Measurements from ENCODE around the gene TP53BP2. TPM values are rescaled to one million over a fixed set of nuclear protein-coding genes. Genes with fewer than 3 reads are reported as not detected.
"Not testable (repeated sequence)": the region's sequence is repeated elsewhere in the genome, so short reads cannot be mapped to it uniquely, and the experiment has no call there.

TP53BP2 gene
- polyA plus RNA-seq, 3 donors: 6.4 to 13.9 (median 12.0) TPM

- H3K27ac ChIP-seq (ENCODE audit: low read depth, low read length): no peak overlapping the region
- WGBS, 3 donors: 63 to 67% (median 63%) methylated on average over 5 of the region's 5 CpGs
These were observed 14.4 kb upstream of the TP53BP2 start for GRCh38 chr1:223860051-223860622.

- WGBS, 3 donors: 66 to 74% (median 74%) methylated on average over 8 of the region's 8 CpGs
- H3K27ac ChIP-seq (ENCODE audit: low read depth, low read length): no peak overlapping the region
These were observed 13.3 kb upstream of the TP53BP2 start for GRCh38 chr1:223859058-223859457.

GRCh38 chr1:223856386-223856785, 10.6 kb upstream of the TP53BP2 start:
- H3K27ac ChIP-seq (ENCODE audit: low read depth, low read length): no peak overlapping the region
- 94 to 97% (median 96%) methylated on average over 17 of the region's 17 CpGs for WGBS, 3 donors

GRCh38 chr1:223853748-223854147, 8.0 kb upstream of the TP53BP2 start:
- no peak overlapping the region for H3K27ac ChIP-seq (ENCODE audit: low read depth, low read length)
- WGBS, 3 donors: 93 to 96% (median 94%) methylated on average over 1 of the region's 1 CpG

- no peak overlapping the region for H3K27ac ChIP-seq (ENCODE audit: low read depth, low read length)
These were observed 7.5 kb upstream of the TP53BP2 start for GRCh38 chr1:223853275-223853674.

GRCh38 chr1:223852337-223852736, 6.6 kb upstream of the TP53BP2 start:
- WGBS, 3 donors: 74 to 84% (median 78%) methylated on average over 1 of the region's 1 CpG
- H3K27ac ChIP-seq (ENCODE audit: low read depth, low read length): no peak overlapping the region

GRCh38 chr1:223849352-223850254, 3.9 kb upstream of the TP53BP2 start:
- no peak overlapping the region for H3K27ac ChIP-seq (ENCODE audit: low read depth, low read length)
- 81 to 89% (median 88%) methylated on average over 6 of the region's 6 CpGs for WGBS, 3 donors

- WGBS, 3 donors: 92 to 99% (median 96%) methylated on average over 2 of the region's 2 CpGs
- H3K27ac ChIP-seq (ENCODE audit: low read depth, low read length): no peak overlapping the region
These were observed 2.8 kb upstream of the TP53BP2 start for GRCh38 chr1:223848536-223848935.

- H3K27ac ChIP-seq (ENCODE audit: low read depth, low read length): no peak overlapping the region
- 93 to 97% (median 97%) methylated on average over 4 of the region's 4 CpGs for WGBS, 3 donors
These were observed 2.1 kb upstream of the TP53BP2 start for GRCh38 chr1:223847781-223848345.

- peak overlapping the region; percentile 79 for H3K27ac ChIP-seq (ENCODE audit: low read depth, low read length)
- WGBS, 3 donors: 1% methylated on average over 55 to 69 of the region's 69 CpGs
These were observed 524 bp downstream of the TP53BP2 start for GRCh38 chr1:223845037-223845809.

GRCh38 chr1:223844787-223845036, 1.0 kb downstream of the TP53BP2 start:
- WGBS, 3 donors: 1 to 3% (median 2%) methylated on average over 9 of the region's 9 CpGs
- H3K27ac ChIP-seq (ENCODE audit: low read depth, low read length): peak overlapping the region; percentile 79

GRCh38 chr1:223843934-223844786, 1.6 kb downstream of the TP53BP2 start:
- H3K27ac ChIP-seq (ENCODE audit: low read depth, low read length): no peak overlapping the region
- WGBS, 3 donors: 56 to 66% (median 57%) methylated on average over 10 of the region's 10 CpGs

- no peak overlapping the region for H3K27ac ChIP-seq (ENCODE audit: low read depth, low read length)
- 56 to 72% (median 70%) methylated on average over 2 of the region's 2 CpGs for WGBS, 3 donors
These were observed 3.0 kb downstream of the TP53BP2 start for GRCh38 chr1:223842784-223843183.

- 95 to 98% (median 97%) methylated on average over 13 of the region's 13 CpGs for WGBS, 3 donors
These were observed 3.6 kb downstream of the TP53BP2 start for GRCh38 chr1:223841977-223842623.

GRCh38 chr1:223840254-223840653, 5.5 kb downstream of the TP53BP2 start:
- no peak overlapping the region for H3K27ac ChIP-seq (ENCODE audit: low read depth, low read length)

More at GRCh38 chr1:223841977-223842623, 3.6 kb downstream of the TP53BP2 start:
- H3K27ac ChIP-seq (ENCODE audit: low read depth, low read length): not testable (repeated sequence)

- no peak overlapping the region for H3K27ac ChIP-seq (ENCODE audit: low read depth, low read length)
- WGBS, 3 donors: 73 to 85% (median 77%) methylated on average over 5 of the region's 5 CpGs
These were observed 7.5 kb downstream of the TP53BP2 start for GRCh38 chr1:223838125-223838854.

GRCh38 chr1:223837687-223838086, 8.1 kb downstream of the TP53BP2 start:
- H3K27ac ChIP-seq (ENCODE audit: low read depth, low read length): no peak overlapping the region
- 39 to 82% (median 68%) methylated on average over 10 of the region's 10 CpGs for WGBS, 3 donors
